HFF-Myc (cell line): ENCODE results near the gene AMMECR1L.
"Not testable (repeated sequence)": the region's sequence is repeated elsewhere in the genome, so short reads cannot be mapped to it uniquely, and the experiment has no call there.

ENCODE experiments used
- DNase-seq: peaks from one replicate; pipeline ENCODE4 v3.0.0-alpha.2; 2011; ENCODE audit warnings: low read depth; ENCODE audit errors: extremely low read depth
- H3K4me3 ChIP-seq: replicated peaks from 2 replicates; pipeline ENCODE4 v1.5.1; 2011; ENCODE audit warnings: low read depth, mild to moderate bottlenecking, control low read depth, low read length
- TF ChIP-seq, protein P1 (sequence below): IDR thresholded peaks from 2 replicates; pipeline ENCODE4 v1.5.1; 2012; ENCODE audit warnings: mild to moderate bottlenecking, low read depth, low read length, control low read depth; ENCODE audit errors: missing control alignments

Gene AMMECR1L

DNA sequence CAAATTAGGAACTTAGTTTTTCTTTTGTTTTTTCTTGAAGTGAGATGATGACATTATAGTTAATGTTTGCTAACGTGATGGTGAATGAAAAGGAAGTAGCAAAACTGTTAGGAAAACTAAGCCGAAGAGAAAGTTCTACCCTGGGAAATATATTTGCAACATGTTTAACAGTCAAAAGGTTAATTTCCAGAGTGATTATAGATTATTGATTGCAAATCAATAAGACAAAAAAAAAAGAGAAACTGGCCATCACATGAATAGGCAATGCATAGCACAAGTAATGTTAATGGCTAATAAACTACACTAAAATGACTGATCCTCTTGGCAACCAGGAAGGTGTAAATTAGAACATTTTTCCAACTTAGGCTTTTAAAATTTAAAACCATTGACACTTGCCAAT is 26.0 kb upstream of the AMMECR1L start:
- TF ChIP-seq, protein P1, sequence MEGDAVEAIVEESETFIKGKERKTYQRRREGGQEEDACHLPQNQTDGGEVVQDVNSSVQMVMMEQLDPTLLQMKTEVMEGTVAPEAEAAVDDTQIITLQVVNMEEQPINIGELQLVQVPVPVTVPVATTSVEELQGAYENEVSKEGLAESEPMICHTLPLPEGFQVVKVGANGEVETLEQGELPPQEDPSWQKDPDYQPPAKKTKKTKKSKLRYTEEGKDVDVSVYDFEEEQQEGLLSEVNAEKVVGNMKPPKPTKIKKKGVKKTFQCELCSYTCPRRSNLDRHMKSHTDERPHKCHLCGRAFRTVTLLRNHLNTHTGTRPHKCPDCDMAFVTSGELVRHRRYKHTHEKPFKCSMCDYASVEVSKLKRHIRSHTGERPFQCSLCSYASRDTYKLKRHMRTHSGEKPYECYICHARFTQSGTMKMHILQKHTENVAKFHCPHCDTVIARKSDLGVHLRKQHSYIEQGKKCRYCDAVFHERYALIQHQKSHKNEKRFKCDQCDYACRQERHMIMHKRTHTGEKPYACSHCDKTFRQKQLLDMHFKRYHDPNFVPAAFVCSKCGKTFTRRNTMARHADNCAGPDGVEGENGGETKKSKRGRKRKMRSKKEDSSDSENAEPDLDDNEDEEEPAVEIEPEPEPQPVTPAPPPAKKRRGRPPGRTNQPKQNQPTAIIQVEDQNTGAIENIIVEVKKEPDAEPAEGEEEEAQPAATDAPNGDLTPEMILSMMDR = no peak
- no peak overlapping the region for H3K4me3 ChIP-seq
- DNase-seq = no peak

DNA sequence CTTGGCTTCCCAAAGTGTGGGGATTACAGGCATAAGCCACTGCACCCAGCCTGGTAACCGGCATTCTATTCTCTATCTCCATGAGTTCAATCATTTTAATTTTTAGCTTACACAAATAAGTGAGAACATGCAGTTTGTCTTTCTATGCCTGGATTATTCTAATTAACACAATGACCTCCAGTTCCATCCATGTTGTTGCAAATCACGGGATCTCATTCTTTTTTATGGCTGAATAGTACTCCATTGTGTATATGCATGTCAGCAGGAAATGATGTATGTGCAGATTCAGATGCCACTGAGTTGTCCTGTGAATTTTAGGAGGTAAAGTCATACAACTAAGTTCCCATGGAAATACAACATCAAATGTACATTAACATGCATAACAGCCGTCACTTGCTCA is 24.7 kb upstream of the AMMECR1L start:
- TF ChIP-seq, protein P1 = no peak
- DNase-seq = no peak

DNA sequence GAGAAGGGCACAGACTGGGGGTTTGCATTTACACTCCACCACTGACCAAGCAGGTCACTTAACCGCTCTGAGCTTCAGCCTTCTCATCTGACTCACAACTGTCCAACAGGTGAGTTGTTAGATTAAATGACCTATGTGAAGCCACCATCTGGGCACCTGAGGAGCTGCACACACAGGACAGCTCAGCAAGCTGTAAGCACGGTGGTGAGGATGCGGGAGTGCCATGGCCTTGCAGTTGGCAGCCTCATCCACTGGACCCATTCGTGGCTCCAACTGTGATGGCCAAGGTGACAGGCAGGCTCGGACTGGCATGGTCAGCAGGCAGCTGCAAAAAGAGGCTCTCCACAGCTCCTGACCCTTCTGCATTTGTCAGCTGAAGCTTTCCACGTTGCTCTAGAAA is 23.3 kb upstream of the AMMECR1L start:
- TF ChIP-seq, protein P1 = no peak
- DNase-seq = no peak
- no peak overlapping the region for H3K4me3 ChIP-seq

More for the DNA sequence above, 24.7 kb upstream of the AMMECR1L start:
- H3K4me3 ChIP-seq = no peak overlapping the region

DNA sequence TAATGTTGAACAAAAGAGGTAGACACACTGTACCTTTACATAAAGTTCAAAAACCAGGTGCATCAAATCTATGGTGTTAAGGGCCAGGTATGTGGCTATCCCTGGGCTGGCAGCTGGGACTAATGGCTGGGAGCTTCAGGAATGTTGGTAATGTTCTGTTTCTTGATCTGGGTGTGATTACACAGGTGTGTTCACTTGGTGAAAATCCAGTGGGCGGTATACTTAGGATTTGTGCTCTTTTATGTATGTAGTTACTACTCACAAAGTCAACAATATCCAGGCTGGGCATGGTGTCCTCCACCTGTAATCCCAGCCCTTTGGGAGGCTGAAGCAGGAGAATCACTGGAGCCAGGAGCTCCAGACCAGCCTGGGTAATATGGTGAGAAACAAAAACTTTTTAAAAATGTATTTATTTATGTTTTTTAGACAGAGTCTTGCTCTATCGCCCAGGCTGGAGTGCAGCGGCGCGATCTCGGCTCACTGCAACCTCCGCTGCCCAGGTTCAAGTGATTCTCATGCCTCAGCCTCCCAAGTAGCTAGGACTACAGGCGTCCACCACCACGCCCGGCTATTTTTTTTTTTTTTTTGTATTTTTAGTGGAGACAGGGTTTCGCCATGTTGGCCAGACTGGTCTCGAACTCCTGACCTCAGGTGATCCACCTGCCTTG is 22.1 kb upstream of the AMMECR1L start:
- DNase-seq, H3K4me3 ChIP-seq: not testable (repeated sequence)

DNA sequence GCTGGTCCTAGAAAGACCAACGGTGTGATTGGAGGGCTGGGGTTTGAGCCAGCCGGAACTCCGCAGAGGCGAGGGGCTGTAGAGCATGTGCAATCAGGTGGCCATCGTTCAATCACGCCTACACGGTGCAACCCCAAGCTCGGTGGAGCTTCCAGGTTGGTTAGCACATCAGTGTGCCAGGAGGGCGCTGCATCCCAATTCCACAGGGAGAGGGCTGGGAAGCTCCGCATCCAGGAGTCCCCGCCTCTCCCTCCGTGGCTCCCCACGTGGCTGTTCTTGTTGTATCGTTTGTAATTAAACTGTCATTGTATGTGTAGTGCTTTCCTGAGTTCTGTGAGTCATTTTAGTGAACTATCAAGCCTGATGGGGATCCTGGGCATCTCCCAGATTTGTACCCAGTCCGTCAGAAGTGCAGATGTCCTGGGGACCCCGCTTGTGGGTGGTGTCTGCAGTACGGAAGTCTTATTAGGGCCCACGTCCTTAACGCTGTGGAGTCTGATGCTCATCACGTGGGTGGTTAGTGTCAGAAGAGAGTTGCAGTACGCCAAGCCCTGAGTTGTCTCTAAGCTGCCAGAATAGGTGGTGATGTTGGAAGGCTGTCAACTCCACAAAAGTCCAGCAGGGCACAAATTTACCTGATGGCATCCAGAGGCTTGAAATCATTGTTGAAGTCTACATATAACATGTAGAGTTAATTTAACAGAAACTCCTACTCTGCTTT is 20.6 kb upstream of the AMMECR1L start:
- H3K4me3 ChIP-seq = no peak overlapping the region
- TF ChIP-seq, protein P1 = no peak
- no peak for DNase-seq

DNA sequence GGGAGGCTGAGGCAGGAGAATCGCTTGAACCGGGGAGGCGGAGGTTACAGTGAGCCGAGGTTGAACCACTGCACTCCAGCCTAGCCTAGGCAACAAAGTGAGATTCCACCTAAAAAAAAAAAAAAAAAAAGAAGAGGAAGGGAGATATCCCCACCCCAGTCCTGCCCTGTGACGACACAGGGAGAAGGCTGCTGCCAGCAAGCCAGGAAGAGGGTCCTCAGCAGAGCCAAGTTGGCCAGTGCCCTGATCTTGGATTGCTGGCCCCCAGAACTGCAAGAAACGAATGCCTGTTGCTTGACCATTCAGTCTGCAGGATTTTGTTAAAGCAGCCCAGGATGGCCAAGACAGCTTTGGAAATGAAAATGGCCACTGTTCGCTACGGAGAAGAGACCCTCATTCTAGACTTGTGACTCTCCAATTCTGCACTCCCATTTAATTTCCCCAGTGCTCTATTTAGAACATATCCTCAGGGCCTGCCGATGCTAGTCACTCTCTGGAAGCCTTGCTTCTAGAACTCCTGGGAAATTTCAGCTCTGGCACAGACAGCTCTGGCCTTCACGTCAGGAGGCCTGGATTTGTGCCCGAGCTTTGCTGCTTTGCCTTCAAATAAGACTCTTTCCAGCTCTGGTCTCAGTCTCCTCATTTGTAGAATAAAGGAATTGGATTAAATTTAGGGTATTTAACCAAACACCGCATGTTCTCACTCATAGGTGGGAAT is 15.7 kb upstream of the AMMECR1L start:
- no peak overlapping the region for H3K4me3 ChIP-seq
- TF ChIP-seq, protein P1 = no peak
- DNase-seq = no peak
